Measurements from ENCODE around the gene TRNP1. TPM values are rescaled to one million over a fixed set of nuclear protein-coding genes. Genes with fewer than 3 reads are reported as not detected.

The TRNP1 gene
- total and polyA plus RNA-seq, 10 of the 15 experiments (the other 5 are each of a cell fraction or from before 2014, with no cell fraction given), result 0.13 TPM; not detected in 9

- no TSS peak for BruUV-seq (replicated peaks)
Observed at GRCh38 chr1:27000090-27000816, 6.8 kb downstream of the TRNP1 start.

More at GRCh38 chr1:27000090-27000816, 6.8 kb downstream of the TRNP1 start:
- Histone ChIP-seq H2AFZ (ENCODE audit: control insufficient read depth, low read depth, low read length) (no peak overlapping the region), H3K4me3 (no peak overlapping the region), H3K79me2 (ENCODE audit: control insufficient read depth, insufficient read depth, low read length) (no peaks in the 10 kb centered on the region), H3K36me3 (ENCODE audit: control insufficient read depth in 2 of 2, insufficient read depth in 2 of 2, low read length in 1 of 2) (no peaks in the 10 kb centered on the region), H3K27ac (ENCODE audit: control insufficient read depth, insufficient read depth) (no peak overlapping the region), H3K9ac (ENCODE audit: control insufficient read depth, insufficient read depth, low read length) (no peak overlapping the region), H3K4me2 (ENCODE audit: control insufficient read depth, insufficient read depth) (no peak overlapping the region), H3K4me1 (ENCODE audit: control insufficient read depth, insufficient read depth, low read length) (peaks cover 3% of the 10 kb centered on the region), H3K9me3 (replicated peaks; ENCODE audit: control insufficient read depth, insufficient read depth, low read length) (no peaks in the 10 kb centered on the region), H4K20me1 (ENCODE audit: control insufficient read depth, insufficient read depth) (no peaks in the 10 kb centered on the region), H3K27me3 (replicated peaks in 1 of 2; ENCODE audit: control insufficient read depth in 2 of 2, insufficient read depth in 2 of 2, low read length in 1 of 2) (peaks cover 0 to under 1% of the 10 kb centered on the region in 2 experiments)
- CTCF ChIA-PET, result interaction anchor here (0.7 to 2.6 kb wide), 3 partner anchors 40 to 97 kb away, joined by 3 to 18 read pairs (median 12); no protein-coding TSS in a partner anchor
- 49% methylated on average over 9 of the region's 9 CpGs for WGBS (ENCODE audit: insufficient coverage, insufficient replicate concordance, low lambda C conversion rate, missing lambda C conversion rate)
- ATAC-seq (no peak), DNase-seq (ENCODE audit: low read depth, low spot score) (no peak), FAIRE-seq (no peak)
- TF ChIP-seq, protein P1, sequence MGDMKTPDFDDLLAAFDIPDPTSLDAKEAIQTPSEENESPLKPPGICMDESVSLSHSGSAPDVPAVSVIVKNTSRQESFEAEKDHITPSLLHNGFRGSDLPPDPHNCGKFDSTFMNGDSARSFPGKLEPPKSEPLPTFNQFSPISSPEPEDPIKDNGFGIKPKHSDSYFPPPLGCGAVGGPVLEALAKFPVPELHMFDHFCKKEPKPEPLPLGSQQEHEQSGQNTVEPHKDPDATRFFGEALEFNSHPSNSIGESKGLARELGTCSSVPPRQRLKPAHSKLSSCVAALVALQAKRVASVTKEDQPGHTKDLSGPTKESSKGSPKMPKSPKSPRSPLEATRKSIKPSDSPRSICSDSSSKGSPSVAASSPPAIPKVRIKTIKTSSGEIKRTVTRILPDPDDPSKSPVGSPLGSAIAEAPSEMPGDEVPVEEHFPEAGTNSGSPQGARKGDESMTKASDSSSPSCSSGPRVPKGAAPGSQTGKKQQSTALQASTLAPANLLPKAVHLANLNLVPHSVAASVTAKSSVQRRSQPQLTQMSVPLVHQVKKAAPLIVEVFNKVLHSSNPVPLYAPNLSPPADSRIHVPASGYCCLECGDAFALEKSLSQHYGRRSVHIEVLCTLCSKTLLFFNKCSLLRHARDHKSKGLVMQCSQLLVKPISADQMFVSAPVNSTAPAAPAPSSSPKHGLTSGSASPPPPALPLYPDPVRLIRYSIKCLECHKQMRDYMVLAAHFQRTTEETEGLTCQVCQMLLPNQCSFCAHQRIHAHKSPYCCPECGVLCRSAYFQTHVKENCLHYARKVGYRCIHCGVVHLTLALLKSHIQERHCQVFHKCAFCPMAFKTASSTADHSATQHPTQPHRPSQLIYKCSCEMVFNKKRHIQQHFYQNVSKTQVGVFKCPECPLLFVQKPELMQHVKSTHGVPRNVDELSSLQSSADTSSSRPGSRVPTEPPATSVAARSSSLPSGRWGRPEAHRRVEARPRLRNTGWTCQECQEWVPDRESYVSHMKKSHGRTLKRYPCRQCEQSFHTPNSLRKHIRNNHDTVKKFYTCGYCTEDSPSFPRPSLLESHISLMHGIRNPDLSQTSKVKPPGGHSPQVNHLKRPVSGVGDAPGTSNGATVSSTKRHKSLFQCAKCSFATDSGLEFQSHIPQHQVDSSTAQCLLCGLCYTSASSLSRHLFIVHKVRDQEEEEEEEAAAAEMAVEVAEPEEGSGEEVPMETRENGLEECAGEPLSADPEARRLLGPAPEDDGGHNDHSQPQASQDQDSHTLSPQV (IDR thresholded peaks at IDR 0.05), result no peak
- TF ChIP-seq RAD21 (IDR thresholded peaks at IDR 0.05; ENCODE audit: insufficient read depth, low read depth, low read length), result no peak
- RAD21 ChIA-PET (ENCODE audit: unreplicated experiment), result no interaction called here
- intact Hi-C loops (cut with micrococcal nuclease; ENCODE audit: unreplicated experiment), result no loop called here
- in situ Hi-C loops (cut with MboI), result no loop called here
- POLR2A ChIA-PET, result interaction anchor here (0.6 kb wide), 1 partner anchor 104 kb away, joined by 7 read pairs; no protein-coding TSS in a partner anchor
- SMC1A ChIA-PET (ENCODE audit: uncharacterized antibody, unreplicated experiment), result interaction anchor here (1.8 kb wide), 1 partner anchor 96 kb away, joined by 6 read pairs; no protein-coding TSS in a partner anchor

Data from GM12878 (cell line).